SK-N-SH (cell line): Measurements from ENCODE around the gene ERC1.

ENCODE experiments used
- RAD21 ChIP-seq: IDR thresholded peaks from 2 replicates; pipeline ENCODE4 v1.6.1; 2012; ENCODE audit warnings: mild to moderate bottlenecking, low read length
- SMC3 ChIP-seq: IDR thresholded peaks from 2 replicates; pipeline ENCODE4 v1.6.1; 2012; ENCODE audit warnings: low read depth, low read length, improper control_type of control experiment
- TAF1 ChIP-seq: IDR thresholded peaks from 2 replicates; pipeline ENCODE4 v1.6.1; 2012; ENCODE audit warnings: low read depth, mild to moderate bottlenecking, low read length, moderate library complexity, borderline replicate concordance
- TF ChIP-seq, protein P1 (sequence below): fragments of 200-600 bp; sonication (generic); IDR thresholded peaks from 2 replicates; pipeline ENCODE4 v1.6.1; 2017; ENCODE audit warnings: antibody characterized with exemption, mild to moderate bottlenecking, moderate library complexity

- TF ChIP-seq RAD21 (no peak), TAF1 (no peak), SMC3 (no peak)
- TF ChIP-seq, protein P1, sequence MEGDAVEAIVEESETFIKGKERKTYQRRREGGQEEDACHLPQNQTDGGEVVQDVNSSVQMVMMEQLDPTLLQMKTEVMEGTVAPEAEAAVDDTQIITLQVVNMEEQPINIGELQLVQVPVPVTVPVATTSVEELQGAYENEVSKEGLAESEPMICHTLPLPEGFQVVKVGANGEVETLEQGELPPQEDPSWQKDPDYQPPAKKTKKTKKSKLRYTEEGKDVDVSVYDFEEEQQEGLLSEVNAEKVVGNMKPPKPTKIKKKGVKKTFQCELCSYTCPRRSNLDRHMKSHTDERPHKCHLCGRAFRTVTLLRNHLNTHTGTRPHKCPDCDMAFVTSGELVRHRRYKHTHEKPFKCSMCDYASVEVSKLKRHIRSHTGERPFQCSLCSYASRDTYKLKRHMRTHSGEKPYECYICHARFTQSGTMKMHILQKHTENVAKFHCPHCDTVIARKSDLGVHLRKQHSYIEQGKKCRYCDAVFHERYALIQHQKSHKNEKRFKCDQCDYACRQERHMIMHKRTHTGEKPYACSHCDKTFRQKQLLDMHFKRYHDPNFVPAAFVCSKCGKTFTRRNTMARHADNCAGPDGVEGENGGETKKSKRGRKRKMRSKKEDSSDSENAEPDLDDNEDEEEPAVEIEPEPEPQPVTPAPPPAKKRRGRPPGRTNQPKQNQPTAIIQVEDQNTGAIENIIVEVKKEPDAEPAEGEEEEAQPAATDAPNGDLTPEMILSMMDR, result no peak
Measured at GRCh38 chr12:1309613-1310012, 318.6 kb downstream of the ERC1 start.
